ENCODE measurements around the gene LITAFD. TPM values are rescaled to one million over a fixed set of nuclear protein-coding genes. Genes with fewer than 3 reads are reported as not detected.

LITAFD gene
- polyA plus RNA-seq, 3 donors: not detected

- WGBS, 3 donors: 85 to 91% (median 88%) methylated on average over 9 of the region's 9 CpGs
- H3K27ac ChIP-seq (ENCODE audit: low read depth, low read length): no peak overlapping the region
Measured at GRCh38 chr16:8854298-8854948, 27.7 kb upstream of the LITAFD start.

GRCh38 chr16:8855051-8855786 is 26.9 kb upstream of the LITAFD start:
- no peak overlapping the region for H3K27ac ChIP-seq (ENCODE audit: low read depth, low read length)
- WGBS, 3 donors: 92 to 96% (median 95%) methylated on average over 11 of the region's 11 CpGs

- 54 to 72% (median 62%) methylated on average over 5 of the region's 5 CpGs for WGBS, 3 donors
- no peak overlapping the region for H3K27ac ChIP-seq (ENCODE audit: low read depth, low read length)
Measured at GRCh38 chr16:8855972-8856371, 26.2 kb upstream of the LITAFD start.

- 90 to 93% (median 91%) methylated on average over 30 to 31 of the region's 31 CpGs for WGBS, 3 donors
- no peak overlapping the region for H3K27ac ChIP-seq (ENCODE audit: low read depth, low read length)
Measured at GRCh38 chr16:8858994-8859912, 22.9 kb upstream of the LITAFD start.

GRCh38 chr16:8859913-8860881 is 22.0 kb upstream of the LITAFD start:
- no peak overlapping the region for H3K27ac ChIP-seq (ENCODE audit: low read depth, low read length)
- 54 to 63% (median 59%) methylated on average over 25 of the region's 25 CpGs for WGBS, 3 donors

GRCh38 chr16:8861563-8862308 is 20.4 kb upstream of the LITAFD start:
- 69 to 73% (median 71%) methylated on average over 14 of the region's 14 CpGs for WGBS, 3 donors
- no peak overlapping the region for H3K27ac ChIP-seq (ENCODE audit: low read depth, low read length)

- WGBS, 3 donors: 73 to 78% (median 77%) methylated on average over 14 of the region's 14 CpGs
Measured at GRCh38 chr16:8862309-8863130, 19.6 kb upstream of the LITAFD start.

GRCh38 chr16:8863594-8864424 is 18.3 kb upstream of the LITAFD start:
- H3K27ac ChIP-seq (ENCODE audit: low read depth, low read length): no peak overlapping the region
- WGBS, 3 donors: 24 to 77% (median 65%) methylated on average over 17 of the region's 17 CpGs

More at GRCh38 chr16:8862309-8863130, 19.6 kb upstream of the LITAFD start:
- H3K27ac ChIP-seq (ENCODE audit: low read depth, low read length): no peak overlapping the region

GRCh38 chr16:8864480-8865110 is 17.6 kb upstream of the LITAFD start:
- H3K27ac ChIP-seq (ENCODE audit: low read depth, low read length): no peak overlapping the region
- 32 to 56% (median 48%) methylated on average over 11 to 13 of the region's 13 CpGs for WGBS, 3 donors

GRCh38 chr16:8865145-8865882 is 16.8 kb upstream of the LITAFD start:
- 89 to 93% (median 91%) methylated on average over 14 of the region's 14 CpGs for WGBS, 3 donors
- H3K27ac ChIP-seq (ENCODE audit: low read depth, low read length): no peak overlapping the region

- 17 to 44% (median 44%) methylated on average over 25 to 30 of the region's 30 CpGs for WGBS, 3 donors
- no peak overlapping the region for H3K27ac ChIP-seq (ENCODE audit: low read depth, low read length)
Measured at GRCh38 chr16:8866118-8866883, 15.8 kb upstream of the LITAFD start.

GRCh38 chr16:8866884-8867215 is 15.3 kb upstream of the LITAFD start:
- WGBS, 3 donors: 22 to 28% (median 26%) methylated on average over 9 to 16 of the region's 16 CpGs
- peak overlapping the region; percentile 19 for H3K27ac ChIP-seq (ENCODE audit: low read depth, low read length)

GRCh38 chr16:8867216-8867931 is 14.8 kb upstream of the LITAFD start:
- peak overlapping the region; percentile 19 for H3K27ac ChIP-seq (ENCODE audit: low read depth, low read length)
- WGBS, 3 donors: 2 to 4% (median 3%) methylated on average over 35 of the region's 35 CpGs

Measured in adipose tissue (tissue), 3 donors.